Uterus (tissue), 4 donors: Measurements from ENCODE around the gene OCIAD1. TPM values are rescaled to one million over a fixed set of nuclear protein-coding genes. Genes with fewer than 3 reads are reported as not detected.
"Not testable (repeated sequence)": the region's sequence is repeated elsewhere in the genome, so short reads cannot be mapped to it uniquely, and the experiment has no call there.

Experiments
- DNase-seq, 2 donors: peaks; one replicate each; pipeline ENCODE4 v3.0.0-alpha.2; 2019 to 2020
- H3K27ac ChIP-seq, 2 donors: fragments of 200-600 bp; sonication (generic); 1 replicate in 1 of 2; 2 replicates in 1 of 2; pipeline ENCODE4 v1.5.1; 2016 to 2018
- H3K27me3 ChIP-seq, 2 donors: fragments of 200-600 bp; sonication (generic); one replicate each; pipeline ENCODE4 v1.5.1; 2018 to 2019; ENCODE audit warnings: control low read depth in 1 of 2
- H3K36me3 ChIP-seq, 2 donors: fragments of 200-600 bp; sonication (generic); one replicate each; pipeline ENCODE4 v1.5.1; 2019; ENCODE audit warnings: control low read depth in 1 of 2
- H3K4me1 ChIP-seq, 2 donors: fragments of 200-600 bp; sonication (generic); one replicate each; pipeline ENCODE4 v1.5.1; 2018 to 2019; ENCODE audit warnings: control low read depth in 1 of 2
- H3K4me3 ChIP-seq, 2 donors: fragments of 200-600 bp; sonication (generic); 1 replicate in 1 of 2; 2 replicates in 1 of 2; pipeline ENCODE4 v1.5.1; 2018 to 2019; ENCODE audit warnings: mild to moderate bottlenecking in 1 of 2
- H3K9me3 ChIP-seq, 2 donors: fragments of 200-600 bp; sonication (generic); one replicate each; pipeline ENCODE4 v1.5.1; 2019; ENCODE audit warnings: control low read depth in 1 of 2
- POLR2A ChIP-seq, 2 donors: fragments of 450-650 bp; IDR thresholded peaks; one replicate each; pipeline ENCODE4 v1.6.1; 2016; ENCODE audit warnings: antibody characterized with exemption in 2 of 2, mild to moderate bottlenecking in 1 of 2, moderate library complexity in 1 of 2
- intact Hi-C: fragments of 100-400 bp; cut with DNase I; formaldehyde crosslinking; loops from one replicate; pipeline ENCODE4 v1.15.1; 2023; ENCODE audit warnings: low total_unique reads
- total RNA-seq, 4 donors: library from RNA; depleted of rRNA in 3 of 4; stranded (reverse); fragments of >200 nt in 3 of 4; gene quantifications; one replicate each; pipeline versions ENCODE4 v1.1.0 to v1.2.4, GENCODE V29; 2014 to 2023
- TF ChIP-seq, protein P1 (sequence below), 4 experiments: fragments of 200-600 bp in 2 of 4; fragments of 450-650 bp in 2 of 4; sonication (generic) in 2 of 4; IDR thresholded peaks; one replicate each; pipeline ENCODE4 v1.5.1; 2016 to 2019; ENCODE audit warnings: antibody characterized with exemption in 4 of 4, mild to moderate bottlenecking in 2 of 4, moderate library complexity in 1 of 4
- donor health status: DM: yes; HTN: yes; CAD: no.

OCIAD1 gene
- total RNA-seq, 4 donors from 2014 or later, result 127 to 683 (median 166) TPM

GRCh38 chr4:48844843-48845242 lies 14.0 kb downstream of the OCIAD1 start:
- no peak overlapping the region for H3K27ac ChIP-seq
- no peak for DNase-seq
- no peaks in the 10 kb centered on the region for H3K27me3 ChIP-seq
- no peaks in the 10 kb centered on the region for H3K36me3 ChIP-seq
- TF ChIP-seq, protein P1, sequence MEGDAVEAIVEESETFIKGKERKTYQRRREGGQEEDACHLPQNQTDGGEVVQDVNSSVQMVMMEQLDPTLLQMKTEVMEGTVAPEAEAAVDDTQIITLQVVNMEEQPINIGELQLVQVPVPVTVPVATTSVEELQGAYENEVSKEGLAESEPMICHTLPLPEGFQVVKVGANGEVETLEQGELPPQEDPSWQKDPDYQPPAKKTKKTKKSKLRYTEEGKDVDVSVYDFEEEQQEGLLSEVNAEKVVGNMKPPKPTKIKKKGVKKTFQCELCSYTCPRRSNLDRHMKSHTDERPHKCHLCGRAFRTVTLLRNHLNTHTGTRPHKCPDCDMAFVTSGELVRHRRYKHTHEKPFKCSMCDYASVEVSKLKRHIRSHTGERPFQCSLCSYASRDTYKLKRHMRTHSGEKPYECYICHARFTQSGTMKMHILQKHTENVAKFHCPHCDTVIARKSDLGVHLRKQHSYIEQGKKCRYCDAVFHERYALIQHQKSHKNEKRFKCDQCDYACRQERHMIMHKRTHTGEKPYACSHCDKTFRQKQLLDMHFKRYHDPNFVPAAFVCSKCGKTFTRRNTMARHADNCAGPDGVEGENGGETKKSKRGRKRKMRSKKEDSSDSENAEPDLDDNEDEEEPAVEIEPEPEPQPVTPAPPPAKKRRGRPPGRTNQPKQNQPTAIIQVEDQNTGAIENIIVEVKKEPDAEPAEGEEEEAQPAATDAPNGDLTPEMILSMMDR (IDR thresholded peaks at IDR 0.05), result no peak
- TF ChIP-seq POLR2A (IDR thresholded peaks at IDR 0.05), result no peak
- no peaks in the 10 kb centered on the region for H3K4me1 ChIP-seq
- intact Hi-C loops, result no loop called here
- no peak overlapping the region for H3K4me3 ChIP-seq
- H3K9me3 ChIP-seq, result no peaks in the 10 kb centered on the region

DNA sequence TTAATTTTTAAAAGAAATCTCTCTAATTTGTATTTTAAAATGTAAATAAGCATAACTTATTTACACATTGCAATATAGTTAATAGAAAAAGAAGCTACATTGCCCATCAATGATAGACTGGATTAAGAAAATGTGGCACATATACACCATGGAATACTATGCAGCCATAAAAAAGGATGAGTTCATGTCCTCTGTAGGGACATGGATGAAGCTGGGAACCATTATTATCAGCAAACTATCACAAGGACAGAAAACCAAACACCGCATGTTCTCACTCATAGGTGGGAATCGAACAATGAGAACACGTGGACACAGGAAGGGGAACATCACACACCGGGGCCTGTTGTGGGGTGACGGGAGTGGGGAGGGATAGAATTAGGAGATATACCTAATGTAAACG lies 17.9 kb downstream of the OCIAD1 start:
- H3K4me1 ChIP-seq, H3K36me3 ChIP-seq, DNase-seq, H3K9me3 ChIP-seq, H3K4me3 ChIP-seq, intact Hi-C loops, H3K27ac ChIP-seq, H3K27me3 ChIP-seq: not testable (repeated sequence)

DNA sequence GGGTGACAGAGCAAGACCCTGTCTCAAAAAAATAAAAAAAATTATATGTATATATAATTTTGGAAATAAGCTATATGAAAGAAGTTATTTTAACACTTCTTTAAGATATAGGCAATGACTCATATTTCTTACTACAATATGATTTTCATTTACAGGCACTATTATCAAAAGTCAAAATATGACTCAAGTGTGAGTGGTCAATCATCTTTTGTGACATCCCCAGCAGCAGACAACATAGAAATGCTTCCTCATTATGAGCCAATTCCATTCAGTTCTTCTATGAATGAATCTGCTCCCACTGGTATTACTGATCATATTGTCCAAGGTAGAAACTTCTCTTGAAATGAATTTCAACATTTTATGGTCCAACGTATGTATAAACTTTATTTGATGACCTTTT lies 20.8 kb downstream of the OCIAD1 start:
- no peak overlapping the region for H3K4me3 ChIP-seq
- H3K36me3 ChIP-seq, result no peaks in the 10 kb centered on the region
- no peaks in the 10 kb centered on the region for H3K9me3 ChIP-seq
- H3K27me3 ChIP-seq, result no peaks in the 10 kb centered on the region
- H3K4me1 ChIP-seq, result no peaks in the 10 kb centered on the region
- intact Hi-C loops, result no loop called here
- H3K27ac ChIP-seq, result no peak overlapping the region
- TF ChIP-seq POLR2A (IDR thresholded peaks at IDR 0.05), result no peak
- TF ChIP-seq, protein P1 (IDR thresholded peaks at IDR 0.05), result no peak
- DNase-seq, result no peak

DNA sequence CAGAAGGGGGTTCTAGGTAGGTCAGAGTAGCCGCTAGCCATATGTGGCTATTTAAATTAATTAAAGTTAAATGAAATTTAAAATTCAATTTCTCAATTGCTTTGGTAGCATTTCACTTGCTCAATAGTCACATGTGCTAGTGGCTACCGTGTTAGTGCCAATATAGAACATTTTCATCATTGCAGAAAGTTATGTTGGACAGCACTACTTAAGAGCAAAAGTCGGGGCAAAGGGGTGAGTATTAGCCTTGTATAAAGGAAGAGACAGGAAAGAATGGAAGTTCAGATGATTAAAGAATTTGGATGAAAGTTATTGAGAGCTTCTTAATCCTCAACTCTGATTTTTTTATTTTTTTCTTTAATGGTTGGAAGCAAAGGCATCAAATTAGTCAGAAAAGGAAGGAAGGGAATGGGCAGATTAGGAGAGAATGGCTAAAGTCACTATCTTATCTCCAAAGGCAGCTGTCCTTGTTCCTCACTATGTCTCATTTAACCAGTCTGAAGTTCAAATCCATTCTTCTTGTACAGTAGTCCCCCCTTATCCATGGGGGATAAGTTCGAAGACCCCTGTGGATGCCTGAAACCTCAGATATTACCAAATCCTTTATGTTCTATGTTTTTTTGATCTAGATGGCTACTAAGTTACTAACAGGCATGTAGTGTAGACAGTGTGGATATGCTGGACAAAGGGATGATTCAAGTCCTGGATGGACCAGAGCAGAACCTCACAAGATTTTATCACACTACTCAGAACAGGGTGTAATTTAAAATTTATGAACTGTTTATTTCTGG lies 22.9 kb downstream of the OCIAD1 start:
- Histone ChIP-seq H3K36me3 (no peaks in the 10 kb centered on the region), H3K9me3 (no peaks in the 10 kb centered on the region), H3K4me1 (no peaks in the 10 kb centered on the region), H3K27ac (no peak overlapping the region), H3K4me3 (no peak overlapping the region), H3K27me3 (no peaks in the 10 kb centered on the region)
- no peak for DNase-seq
- TF ChIP-seq, protein P1 (IDR thresholded peaks at IDR 0.05), result no peak
- no peak for TF ChIP-seq POLR2A (IDR thresholded peaks at IDR 0.05)
- intact Hi-C loops, result no loop called here

- Histone ChIP-seq H3K4me1 (no peaks in the 10 kb centered on the region), H3K9me3 (no peaks in the 10 kb centered on the region), H3K36me3 (no peaks in the 10 kb centered on the region), H3K27ac (no peak overlapping the region), H3K4me3 (no peak overlapping the region), H3K27me3 (no peaks in the 10 kb centered on the region)
- TF ChIP-seq, protein P1 (IDR thresholded peaks at IDR 0.05), result no peak
- no peak for TF ChIP-seq POLR2A (IDR thresholded peaks at IDR 0.05)
- DNase-seq, result no peak
- intact Hi-C loops, result no loop called here
Measured at GRCh38 chr4:48854395-48854683, 23.5 kb downstream of the OCIAD1 start.

DNA sequence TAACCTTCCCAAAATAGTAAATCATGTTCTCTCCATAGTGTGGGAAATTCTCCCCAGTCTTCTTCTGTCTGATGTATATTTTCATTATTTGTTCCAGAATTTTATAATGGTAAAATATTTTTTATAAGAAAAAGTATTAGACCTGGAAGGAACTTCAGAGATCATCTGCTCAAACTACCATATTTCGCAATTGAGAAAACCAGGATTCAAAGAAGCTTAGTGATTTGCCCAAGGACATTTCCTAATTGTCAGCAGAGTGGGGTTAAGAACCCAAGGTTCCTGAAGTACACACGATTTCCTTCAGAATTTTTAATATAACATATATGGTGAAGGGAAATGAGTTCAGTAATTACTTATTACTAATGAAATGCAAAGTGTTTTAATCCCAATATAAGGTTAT lies 24.1 kb downstream of the OCIAD1 start:
- intact Hi-C loops, result no loop called here
- no peak for DNase-seq
- H3K27me3 ChIP-seq, result no peaks in the 10 kb centered on the region
- no peak overlapping the region for H3K27ac ChIP-seq
- H3K4me3 ChIP-seq, result no peak overlapping the region
- no peaks in the 10 kb centered on the region for H3K9me3 ChIP-seq
- no peaks in the 10 kb centered on the region for H3K4me1 ChIP-seq
- no peak for TF ChIP-seq POLR2A (IDR thresholded peaks at IDR 0.05)
- TF ChIP-seq, protein P1 (IDR thresholded peaks at IDR 0.05), result no peak
- H3K36me3 ChIP-seq, result no peaks in the 10 kb centered on the region
